ENCODE data around the gene MED28. TPM values are rescaled to one million over a fixed set of nuclear protein-coding genes. Genes with fewer than 3 reads are reported as not detected.

Gene MED28
- total RNA-seq, 2 experiments from 2014 or later: 55.2 to 58.4 TPM

DNA sequence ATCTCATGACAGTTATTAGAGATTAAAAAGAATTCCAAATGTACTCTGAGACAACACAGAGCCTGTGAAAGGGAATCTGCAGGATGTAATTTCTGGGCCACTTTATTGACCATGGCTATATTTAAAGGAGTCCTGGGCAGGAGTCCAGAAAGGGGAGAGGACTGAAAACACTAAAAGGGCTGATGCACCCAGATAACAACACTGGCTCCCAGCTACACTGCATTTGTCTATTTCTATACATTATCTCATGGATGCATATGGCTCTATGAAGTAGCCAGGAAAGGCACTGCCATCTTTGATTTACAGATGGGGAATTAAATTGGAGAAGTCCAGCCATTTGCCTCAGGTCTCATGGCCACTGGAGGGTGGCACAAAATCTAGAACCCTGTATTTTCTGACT, 56.0 kb downstream of the MED28 start:
- Mint-ChIP-seq H3K4me3 (no peak overlapping the region), H3K36me3 (ENCODE audit: low read depth) (no peaks in the 10 kb centered on the region), H3K27me3 (ENCODE audit: low read depth) (peaks cover 8% of the 10 kb centered on the region), H3K27ac (no peak overlapping the region), H3K4me1 (ENCODE audit: low read depth) (no peaks in the 10 kb centered on the region), H3K9me3 (ENCODE audit: insufficient read depth) (peaks cover 10% of the 10 kb centered on the region)
- ChIA-PET POLR2A (no interaction called here), CTCF (no interaction called here)
- no peak for DNase-seq
- ATAC-seq: no peak

DNA sequence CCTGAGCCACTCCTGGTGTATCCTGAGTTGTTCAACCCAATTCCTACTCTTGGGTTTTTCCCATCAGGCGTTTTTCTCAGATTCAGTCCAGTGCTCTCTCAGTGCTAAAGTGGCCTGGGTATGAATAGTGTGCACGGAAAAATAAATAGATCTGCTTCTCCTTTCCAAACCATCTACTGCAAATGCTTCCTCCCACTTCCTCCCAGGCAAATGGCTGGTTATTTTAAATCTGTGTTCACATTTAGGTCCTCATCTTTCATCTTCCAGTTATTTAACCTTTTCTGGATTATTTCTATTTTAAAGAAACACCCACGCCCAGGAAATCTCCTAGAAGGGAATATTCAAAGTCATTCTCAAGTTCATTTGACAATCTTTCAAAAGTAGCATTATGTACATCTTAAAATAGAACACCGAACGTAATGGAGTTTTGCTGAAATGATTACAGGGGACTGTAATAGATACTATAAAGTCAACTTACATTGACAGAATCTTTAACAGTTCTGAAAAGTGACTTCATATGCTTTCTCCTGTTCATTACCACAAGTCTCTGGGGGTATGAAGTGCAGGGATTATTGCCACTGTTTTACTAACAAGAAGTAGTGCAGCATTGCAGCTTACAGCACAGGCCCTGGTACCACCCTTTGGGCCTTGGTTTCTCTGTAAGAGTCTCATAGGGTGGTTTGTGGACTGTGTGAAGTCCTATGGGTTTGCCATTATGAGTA, 66.3 kb downstream of the MED28 start:
- ChIA-PET POLR2A (no interaction called here), CTCF (no interaction called here)
- no peak for ATAC-seq
- Mint-ChIP-seq H3K27ac (no peak overlapping the region), H3K9me3 (ENCODE audit: insufficient read depth) (no peaks in the 10 kb centered on the region), H3K4me3 (no peak overlapping the region), H3K36me3 (ENCODE audit: low read depth) (no peaks in the 10 kb centered on the region), H3K4me1 (ENCODE audit: low read depth) (no peaks in the 10 kb centered on the region), H3K27me3 (ENCODE audit: low read depth) (peaks cover 8% of the 10 kb centered on the region)
- DNase-seq: no peak

DNA sequence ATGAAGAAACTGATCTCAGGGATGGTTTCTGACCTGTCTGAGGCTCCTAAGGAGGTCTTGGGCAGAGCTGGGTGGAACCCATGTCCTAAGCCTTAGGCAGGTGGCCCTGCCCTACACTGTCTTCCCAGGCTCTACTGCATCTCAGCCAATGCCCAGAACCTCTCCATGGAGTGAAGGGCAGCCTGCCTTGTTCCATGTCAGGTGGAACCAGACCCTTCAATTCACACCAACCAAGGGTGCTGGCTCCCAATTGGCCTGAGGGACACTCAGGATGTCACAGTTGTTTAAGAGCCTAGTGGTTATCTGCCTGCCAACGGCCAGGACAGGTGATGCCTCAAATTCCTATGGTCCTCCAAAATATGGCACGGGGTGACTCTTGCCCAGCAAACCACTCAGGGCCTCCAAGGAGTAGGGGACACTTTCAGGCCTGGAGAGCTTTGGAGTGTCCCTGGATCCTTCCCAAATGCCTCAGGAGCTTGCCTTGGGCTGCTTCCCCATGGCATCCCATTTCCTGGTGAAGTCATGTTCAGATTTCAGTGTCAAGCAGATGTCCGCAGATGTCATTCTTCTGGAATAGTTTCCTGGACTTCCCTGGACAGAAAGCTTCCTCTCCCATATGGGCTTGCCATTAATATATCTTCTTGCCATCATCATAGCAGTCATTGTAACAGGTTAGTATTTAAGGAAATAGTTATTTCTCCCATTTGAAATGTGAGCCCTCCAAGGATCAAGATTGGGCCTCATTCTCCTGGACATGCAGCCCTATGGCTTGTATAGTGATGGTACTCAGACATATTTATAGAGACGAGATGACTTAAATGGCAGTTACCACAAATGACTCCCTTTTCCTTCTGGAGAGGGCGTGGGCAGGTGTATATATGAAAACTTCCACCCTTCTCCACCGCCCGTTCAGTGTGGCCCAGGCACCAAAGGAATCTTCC, 67.1 kb downstream of the MED28 start:
- CTCF ChIA-PET: no interaction called here
- peaks cover 4% of the 10 kb centered on the region for H3K27me3 Mint-ChIP-seq (ENCODE audit: low read depth)
- H3K4me3 Mint-ChIP-seq: no peak overlapping the region
- ATAC-seq: no peak
- no peak for DNase-seq
- no peaks in the 10 kb centered on the region for H3K4me1 Mint-ChIP-seq (ENCODE audit: low read depth)
- POLR2A ChIA-PET: no interaction called here
- no peaks in the 10 kb centered on the region for H3K9me3 Mint-ChIP-seq (ENCODE audit: insufficient read depth)
- H3K36me3 Mint-ChIP-seq (ENCODE audit: low read depth): no peaks in the 10 kb centered on the region
- H3K27ac Mint-ChIP-seq: no peak overlapping the region

GRCh38 chr4:17682222-17682566, 67.8 kb downstream of the MED28 start:
- Mint-ChIP-seq H3K9me3 (ENCODE audit: insufficient read depth) (no peaks in the 10 kb centered on the region), H3K36me3 (ENCODE audit: low read depth) (no peaks in the 10 kb centered on the region), H3K4me3 (no peak overlapping the region), H3K27me3 (ENCODE audit: low read depth) (peaks cover 4% of the 10 kb centered on the region), H3K27ac (no peak overlapping the region), H3K4me1 (ENCODE audit: low read depth) (no peaks in the 10 kb centered on the region)
- POLR2A ChIA-PET: no interaction called here
- ATAC-seq: no peak
- CTCF ChIA-PET: no interaction called here
- no peak for DNase-seq

Other genes with a start within 250 kb of the MED28 start
- 10 to 100 TPM; 20.0 to 21.2 TPM for gene QDPR, start 102.6 kb upstream of the MED28 start, total RNA-seq
- not detected for gene CLRN2, start 99.5 kb upstream of the MED28 start, total RNA-seq
- 100 to 1,000 TPM; 147 to 154 TPM for gene LAP3, start 37.4 kb upstream of the MED28 start, total RNA-seq
- gene FAM184B, start 167.0 kb downstream of the MED28 start, total RNA-seq: under 1 TPM in 1 of 2 experiments, not detected in 1; 0.03 TPM
- 10 to 100 TPM; 35.8 to 39.2 TPM for gene DCAF16, start 196.1 kb downstream of the MED28 start, total RNA-seq
- 10 to 100 TPM; 92.5 to 93.5 TPM for gene NCAPG, start 196.3 kb downstream of the MED28 start, total RNA-seq

Measured in activated CD8-positive, alpha-beta T cell treated with anti-CD3 and anti-CD28 coated beads, Interleukin-2, amount 10 ng/mL, durations not matched to agents 7 days and 5 days (primary cell).